GM12872 (cell line): ENCODE measurements around the gene HSH2D.

Experiments
- TF ChIP-seq, protein P1 (sequence below): IDR thresholded peaks from 3 replicates; pipeline ENCODE4 v1.5.1; 2011; ENCODE audit warnings: low read depth, mild to moderate bottlenecking, low read length, moderate library complexity; ENCODE audit not compliant: insufficient read depth

HSH2D gene

GRCh38 chr19:16206046-16206605 lies 62.6 kb downstream of the HSH2D start:
- TF ChIP-seq, protein P1, sequence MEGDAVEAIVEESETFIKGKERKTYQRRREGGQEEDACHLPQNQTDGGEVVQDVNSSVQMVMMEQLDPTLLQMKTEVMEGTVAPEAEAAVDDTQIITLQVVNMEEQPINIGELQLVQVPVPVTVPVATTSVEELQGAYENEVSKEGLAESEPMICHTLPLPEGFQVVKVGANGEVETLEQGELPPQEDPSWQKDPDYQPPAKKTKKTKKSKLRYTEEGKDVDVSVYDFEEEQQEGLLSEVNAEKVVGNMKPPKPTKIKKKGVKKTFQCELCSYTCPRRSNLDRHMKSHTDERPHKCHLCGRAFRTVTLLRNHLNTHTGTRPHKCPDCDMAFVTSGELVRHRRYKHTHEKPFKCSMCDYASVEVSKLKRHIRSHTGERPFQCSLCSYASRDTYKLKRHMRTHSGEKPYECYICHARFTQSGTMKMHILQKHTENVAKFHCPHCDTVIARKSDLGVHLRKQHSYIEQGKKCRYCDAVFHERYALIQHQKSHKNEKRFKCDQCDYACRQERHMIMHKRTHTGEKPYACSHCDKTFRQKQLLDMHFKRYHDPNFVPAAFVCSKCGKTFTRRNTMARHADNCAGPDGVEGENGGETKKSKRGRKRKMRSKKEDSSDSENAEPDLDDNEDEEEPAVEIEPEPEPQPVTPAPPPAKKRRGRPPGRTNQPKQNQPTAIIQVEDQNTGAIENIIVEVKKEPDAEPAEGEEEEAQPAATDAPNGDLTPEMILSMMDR = no peak

GRCh38 chr19:16206637-16207036 lies 63.2 kb downstream of the HSH2D start:
- TF ChIP-seq, protein P1 = no peak

DNA sequence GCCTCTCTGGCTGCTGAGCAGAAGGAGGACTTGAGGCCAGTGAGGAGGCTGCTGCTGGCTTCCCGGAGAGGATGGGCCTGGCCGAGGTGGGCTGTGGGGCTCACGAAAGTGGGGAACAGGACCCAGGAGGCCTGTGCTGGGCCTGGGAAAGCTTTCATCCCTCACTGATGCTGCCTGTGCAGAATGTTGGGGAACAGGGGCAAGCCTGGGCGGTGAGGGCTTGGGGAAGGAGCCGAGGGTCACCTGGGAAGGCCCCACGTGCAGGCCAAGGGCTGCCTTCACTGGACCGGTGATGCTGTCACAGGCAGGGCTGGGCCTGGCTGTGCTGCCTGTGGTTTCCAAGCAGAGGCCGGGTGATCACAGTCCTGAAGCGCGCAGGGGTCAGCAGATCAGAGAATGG lies 63.6 kb downstream of the HSH2D start:
- TF ChIP-seq, protein P1 = no peak

DNA sequence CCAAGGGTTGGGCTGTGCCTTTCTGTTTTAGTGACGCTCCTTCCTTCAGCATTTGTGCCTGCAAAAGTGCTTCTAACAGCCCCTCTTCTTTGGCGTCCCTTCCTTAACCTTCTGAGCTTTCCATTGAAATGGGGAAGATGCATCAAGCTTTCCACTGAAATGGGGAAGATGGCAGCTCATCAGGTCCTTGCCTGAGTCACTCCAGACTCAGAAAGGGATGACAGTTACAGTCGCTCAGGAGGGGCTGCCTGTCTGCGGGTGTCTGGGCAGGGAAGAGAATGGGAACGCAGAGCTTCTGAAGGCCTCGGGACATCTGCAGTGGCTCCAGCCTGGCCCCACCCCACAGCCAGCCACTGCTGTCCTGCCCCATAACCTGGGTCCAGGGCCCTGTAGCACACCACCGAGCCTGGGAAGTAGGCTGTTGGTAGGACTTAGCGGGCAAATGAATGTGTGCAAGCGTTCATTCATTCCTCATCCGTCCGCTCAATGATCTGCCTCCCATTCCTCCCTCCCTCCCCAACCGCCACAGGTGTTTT lies 64.1 kb downstream of the HSH2D start:
- TF ChIP-seq, protein P1 = no peak
